NCI-H1105 treated with DMSO at 0.1 percent for 48 hours (cell line): Measurements from ENCODE around the gene CSRNP3.
"Not testable (repeated sequence)": the region's sequence is repeated elsewhere in the genome, so short reads cannot be mapped to it uniquely, and the experiment has no call there.

Source experiments
- DNase-seq: peaks from one replicate; lab custom pipeline; 2025; lab: John Stamatoyannopoulos, UW

CSRNP3 gene

DNA sequence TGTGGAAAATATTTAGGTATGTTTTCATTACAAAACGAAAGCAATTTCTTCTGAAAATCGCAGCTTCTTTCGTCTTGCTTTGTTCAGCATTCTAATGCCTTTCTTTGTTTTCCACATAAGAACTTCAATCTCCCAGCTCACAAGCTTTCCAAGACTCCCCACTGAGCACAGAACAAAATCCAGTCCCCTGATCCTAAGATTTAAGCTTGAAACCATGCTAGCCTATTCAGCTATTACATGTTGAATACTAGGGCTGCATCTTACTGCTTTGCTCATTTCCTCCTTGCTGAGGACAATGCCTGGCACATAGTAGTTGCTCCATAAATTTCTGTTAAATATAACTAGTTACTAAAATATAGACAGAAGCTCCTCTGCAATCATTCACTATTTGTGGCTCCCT lies 163.9 kb downstream of the CSRNP3 start:
- DNase-seq = no peak

DNA sequence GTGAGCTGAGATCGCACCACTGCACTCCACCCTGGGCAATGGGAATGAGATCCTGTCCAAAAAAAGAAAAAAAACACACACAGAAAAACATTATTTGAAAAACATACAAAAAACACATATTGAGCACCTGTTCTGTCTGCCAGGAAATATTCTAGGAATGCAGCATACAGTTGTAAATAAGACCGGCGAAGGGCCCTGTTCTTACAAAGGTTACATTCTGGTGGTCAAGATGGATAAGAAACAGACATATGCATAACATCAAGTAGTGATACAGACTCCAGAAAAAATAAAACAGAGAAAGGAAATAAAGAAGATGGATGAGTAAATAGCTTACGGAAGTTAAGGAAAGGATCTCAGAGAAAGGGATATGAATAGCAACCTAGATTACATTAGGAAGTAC lies 164.8 kb downstream of the CSRNP3 start:
- DNase-seq = no peak

DNA sequence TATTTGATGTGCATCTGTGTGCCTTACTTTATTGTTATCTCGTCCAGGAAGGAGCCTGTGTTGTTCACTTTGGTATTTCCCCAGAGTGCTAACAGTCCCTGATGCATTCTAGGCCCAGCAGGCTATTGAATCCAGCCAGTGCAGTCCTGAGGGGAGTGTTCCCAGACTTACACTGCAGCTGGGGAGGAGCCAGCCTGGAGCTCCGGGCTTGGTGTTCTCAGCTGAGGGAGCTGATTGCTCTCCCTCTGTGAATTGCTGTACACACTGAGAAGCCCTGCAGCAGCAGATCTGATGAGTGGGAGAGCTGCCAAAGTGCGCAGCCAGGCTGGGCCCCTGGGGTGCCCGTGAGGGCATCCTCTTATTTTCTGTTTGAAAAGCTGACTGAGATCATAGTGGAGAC lies 165.4 kb downstream of the CSRNP3 start:
- peak; percentile 81 for DNase-seq

DNA sequence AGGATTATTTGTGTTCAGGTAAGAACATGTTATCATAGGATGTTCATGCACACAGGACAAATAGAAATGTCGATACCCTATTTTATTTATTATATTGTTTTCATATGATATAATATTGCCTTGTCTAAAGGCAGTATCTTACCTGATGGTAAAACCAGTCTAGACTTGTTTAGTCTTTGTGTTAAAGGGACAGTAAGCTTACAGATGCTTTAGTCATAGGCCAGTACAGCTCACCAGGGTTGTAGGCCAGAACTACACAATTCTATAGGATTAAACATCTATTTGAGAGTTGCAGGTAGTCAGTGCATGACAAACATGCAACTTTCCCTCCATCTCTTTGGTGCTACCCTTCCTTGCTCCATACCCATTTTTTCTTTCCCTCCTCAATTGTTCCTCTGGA lies 166.0 kb downstream of the CSRNP3 start:
- DNase-seq = no peak

DNA sequence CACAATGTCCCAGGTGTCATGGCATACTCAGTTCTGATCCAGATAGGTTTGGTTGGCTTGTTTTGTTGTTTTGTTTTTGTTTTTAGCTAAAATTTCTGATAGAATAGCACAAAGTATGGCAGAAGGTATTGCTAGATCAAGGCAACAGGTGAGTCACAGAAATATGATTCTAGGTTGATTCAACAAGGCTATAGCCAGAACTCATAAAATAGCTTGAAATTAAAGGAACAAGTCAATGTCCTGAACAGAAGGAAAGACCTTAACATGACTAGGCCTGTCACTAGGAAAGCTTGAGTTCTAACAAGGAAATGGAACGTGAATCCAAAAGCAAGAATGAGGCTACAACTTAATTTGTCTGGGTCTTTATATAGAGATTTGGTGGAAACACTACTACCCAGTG lies 167.5 kb downstream of the CSRNP3 start:
- no peak for DNase-seq

DNA sequence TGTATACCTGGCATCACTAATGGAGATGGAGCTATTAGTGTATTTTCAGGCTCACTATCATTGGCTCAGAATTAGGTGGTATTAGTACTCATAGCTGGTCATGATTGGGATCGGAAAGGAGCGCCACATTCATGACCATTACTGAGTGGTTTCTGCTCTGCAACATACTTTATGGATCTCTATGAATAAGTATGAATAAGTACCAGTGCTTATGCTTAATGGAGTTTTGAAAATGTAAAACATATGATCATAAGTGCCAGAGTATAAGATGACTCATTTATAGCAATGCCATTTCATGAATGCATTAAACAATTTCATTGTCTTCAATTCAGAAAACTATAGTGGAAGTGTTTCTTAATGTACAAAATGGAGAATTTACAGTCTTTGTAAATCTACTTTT lies 167.9 kb downstream of the CSRNP3 start:
- no peak for DNase-seq

DNA sequence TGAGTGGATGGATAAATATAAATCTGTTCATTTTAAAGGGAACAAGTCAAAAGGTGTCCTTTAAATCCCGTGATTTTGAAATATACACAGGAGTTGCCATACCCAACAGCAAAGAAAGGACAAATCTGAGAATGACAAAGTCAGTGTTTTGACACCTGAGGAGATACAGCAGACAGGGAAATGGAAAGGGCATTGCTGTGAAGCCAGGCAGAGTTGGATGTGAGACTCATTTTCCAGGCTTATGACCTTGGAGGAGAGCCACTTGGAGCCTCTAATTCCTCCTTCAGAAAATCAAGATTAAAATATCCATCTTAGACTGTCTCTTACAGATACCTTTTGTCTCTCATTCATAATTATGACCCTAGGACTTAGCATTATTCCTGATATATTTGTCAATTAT lies 170.0 kb downstream of the CSRNP3 start:
- no peak for DNase-seq

DNA sequence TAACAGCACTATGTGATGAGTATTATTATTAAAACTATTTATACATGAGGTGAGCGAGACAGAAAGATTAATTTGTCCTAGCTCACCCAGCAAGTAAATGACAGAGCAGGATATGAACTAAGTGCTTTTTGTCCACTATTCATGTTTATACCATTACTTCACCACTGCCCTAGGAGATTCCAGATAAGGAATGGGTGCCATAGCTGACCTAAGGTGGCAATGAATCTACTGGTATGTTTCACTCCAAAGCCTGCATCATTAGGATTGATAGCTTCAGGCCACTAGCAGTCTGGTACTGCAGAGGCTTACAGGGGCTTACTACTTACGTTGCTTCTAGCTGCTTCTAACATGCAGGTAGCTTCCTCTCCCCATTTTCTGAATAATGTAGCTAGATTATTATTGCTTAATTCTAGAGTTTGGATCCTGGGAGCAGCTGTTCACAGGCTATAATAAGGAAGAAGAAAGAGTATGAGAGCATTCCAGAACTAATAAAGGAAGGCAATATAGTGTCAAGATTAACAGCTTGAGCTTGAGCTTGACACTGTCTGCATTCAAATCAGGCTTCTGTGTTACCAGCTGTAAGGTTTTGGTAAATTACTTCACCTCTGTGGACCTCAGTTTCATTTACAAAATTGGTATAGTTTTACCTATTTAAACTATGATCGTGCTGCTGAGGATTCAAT lies 170.9 kb downstream of the CSRNP3 start:
- no peak for DNase-seq

DNA sequence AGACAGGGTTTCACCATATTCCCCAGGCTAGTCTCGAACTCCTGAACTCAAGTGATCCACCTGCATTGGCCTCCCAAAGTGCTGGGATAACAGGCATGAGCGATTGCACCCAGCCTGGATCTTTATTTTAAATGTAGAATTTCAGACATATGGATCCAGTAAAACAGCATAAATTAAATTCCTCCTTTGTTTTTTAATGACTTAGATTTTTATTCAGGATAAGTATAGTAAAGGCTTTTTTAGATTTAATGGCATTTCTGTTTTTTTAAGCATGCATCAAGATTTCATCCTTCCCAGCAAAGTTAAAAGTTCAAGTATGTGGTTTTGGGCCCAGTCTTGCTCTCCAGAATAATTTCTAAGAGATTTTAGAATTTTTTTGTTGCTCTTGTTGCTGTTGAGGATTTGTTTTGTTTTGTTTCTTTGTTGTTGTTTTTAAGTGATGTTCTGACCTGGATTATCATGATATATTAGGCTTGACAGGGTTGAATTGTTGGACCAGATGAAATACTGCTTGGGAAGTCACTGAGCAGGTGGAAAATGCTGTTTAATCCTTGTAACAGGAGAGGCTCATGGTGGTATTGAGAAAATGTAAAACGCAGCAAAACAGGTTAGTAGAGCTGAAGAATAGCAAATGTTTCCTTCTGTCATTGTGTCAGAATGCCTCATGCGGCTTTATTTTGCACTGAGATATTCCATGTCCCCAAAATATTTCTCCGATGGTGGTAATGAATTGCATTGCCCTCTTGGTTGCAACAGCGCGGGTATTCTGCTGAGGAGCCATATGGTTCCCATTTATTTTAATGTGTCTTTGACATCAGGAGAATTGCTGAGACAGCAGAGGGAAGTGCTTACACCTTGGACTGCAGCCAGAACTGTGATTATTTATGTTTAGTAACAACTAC lies 176.7 kb downstream of the CSRNP3 start:
- peak; percentile 89 for DNase-seq

DNA sequence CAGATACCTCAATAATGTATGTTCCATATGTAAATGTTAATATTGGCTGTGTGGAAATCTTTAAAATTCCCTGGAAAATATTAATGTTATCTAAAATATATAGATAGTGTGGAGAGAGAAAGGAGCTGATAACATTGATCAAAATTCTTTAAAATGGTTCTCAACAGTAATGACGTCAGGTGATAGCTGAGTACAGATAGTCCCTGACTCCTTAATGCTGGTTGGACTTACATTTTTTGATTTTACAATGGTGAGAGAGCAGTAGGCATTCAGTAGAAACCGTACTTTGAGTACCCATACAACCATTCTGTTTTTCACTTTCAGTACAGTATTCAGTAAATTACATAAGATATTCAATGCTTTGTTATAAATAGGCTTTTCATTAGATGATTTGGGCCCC lies 177.9 kb downstream of the CSRNP3 start:
- DNase-seq = no peak

DNA sequence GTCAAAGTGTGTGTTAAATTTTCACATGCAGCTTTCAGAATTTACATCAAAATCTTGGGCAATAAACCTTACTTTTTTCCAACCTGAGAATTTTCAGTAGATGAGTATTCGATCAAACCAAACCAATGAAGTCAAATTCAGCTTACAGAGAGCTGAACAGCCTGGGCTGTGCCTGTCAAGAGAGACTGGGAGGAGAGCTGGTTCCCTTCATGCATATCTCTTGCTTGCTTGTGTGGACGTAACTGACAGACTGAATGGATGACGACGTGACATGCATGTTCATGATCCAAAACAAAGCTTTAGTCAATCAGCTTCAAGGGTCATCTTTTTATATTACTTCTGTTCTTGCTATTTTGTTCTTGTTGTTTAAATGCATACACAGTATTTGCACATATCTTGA lies 179.3 kb downstream of the CSRNP3 start:
- no peak for DNase-seq

DNA sequence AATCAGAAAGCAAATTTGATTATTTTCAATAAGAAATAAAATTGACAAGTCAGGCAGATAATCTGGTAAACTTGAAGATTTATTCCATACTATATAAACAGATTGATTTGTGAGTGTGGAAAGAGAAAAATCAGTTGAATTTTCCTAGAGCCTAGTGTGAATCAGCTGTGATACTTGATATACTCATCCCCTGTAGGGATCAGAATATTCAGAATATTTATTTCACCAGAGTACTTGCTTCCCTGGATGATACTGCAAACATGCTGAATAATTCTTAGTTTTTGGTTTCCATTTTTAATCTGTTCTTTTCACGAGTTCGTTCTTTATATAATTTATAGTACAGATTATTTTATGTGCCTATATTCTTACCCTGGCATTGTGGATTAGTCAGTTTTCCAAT lies 181.7 kb downstream of the CSRNP3 start:
- no peak for DNase-seq

DNA sequence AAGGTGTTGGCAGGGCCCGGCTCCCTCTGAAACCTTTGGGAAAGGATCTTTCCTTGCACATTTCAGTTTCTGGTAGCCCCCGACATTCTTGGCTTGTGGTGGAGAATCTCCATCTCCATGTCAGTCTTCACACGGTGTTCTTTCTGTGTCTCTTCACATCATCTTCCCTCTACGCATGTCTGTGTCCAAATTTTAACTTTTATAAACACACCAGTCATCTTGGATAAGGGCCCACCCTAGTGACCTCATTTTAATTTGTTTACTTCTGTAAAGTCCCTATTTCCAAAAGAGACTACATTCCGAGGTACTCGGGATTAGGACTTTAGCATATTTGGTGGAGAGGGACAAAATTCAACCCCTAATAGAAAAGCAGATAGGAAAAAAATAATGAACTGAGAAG lies 186.2 kb downstream of the CSRNP3 start:
- no peak for DNase-seq

DNA sequence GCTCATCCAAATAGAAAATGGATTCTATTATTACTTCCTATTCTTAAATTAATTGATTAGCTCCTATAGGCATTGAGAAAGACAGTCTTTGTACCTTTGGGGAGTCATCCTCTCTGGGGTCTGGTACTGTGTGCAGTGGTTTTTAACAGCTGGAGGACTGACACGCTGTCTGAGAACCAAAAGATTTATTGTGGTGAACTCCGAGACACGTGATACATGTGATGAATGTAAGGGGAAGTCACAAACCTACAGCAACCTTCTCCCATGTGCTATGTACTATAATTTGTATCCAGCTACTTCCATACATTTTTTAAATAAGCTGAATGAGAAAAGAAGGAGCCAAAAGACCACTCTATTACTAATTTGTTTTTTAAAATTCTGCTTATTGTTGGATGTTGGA lies 190.9 kb downstream of the CSRNP3 start:
- DNase-seq = no peak

DNA sequence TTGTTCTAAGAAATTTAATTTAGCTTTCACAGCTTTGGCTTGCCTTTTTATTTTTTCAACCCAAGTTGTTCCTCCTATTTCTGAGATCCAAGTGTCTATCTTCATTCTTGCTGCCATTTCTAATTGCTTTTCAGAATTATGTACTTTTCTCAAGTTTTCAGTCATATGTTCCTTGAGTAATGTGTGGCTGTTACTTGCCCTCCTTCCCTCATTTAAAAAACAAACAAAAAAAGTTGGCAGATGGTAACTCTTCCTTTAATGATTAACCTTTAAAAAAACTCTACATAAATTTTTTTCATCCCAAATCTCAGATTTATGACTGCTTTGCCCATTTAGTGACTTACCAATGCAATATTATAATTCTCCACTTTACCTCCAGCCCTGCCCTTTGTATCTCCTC lies 193.2 kb downstream of the CSRNP3 start:
- DNase-seq = no peak

DNA sequence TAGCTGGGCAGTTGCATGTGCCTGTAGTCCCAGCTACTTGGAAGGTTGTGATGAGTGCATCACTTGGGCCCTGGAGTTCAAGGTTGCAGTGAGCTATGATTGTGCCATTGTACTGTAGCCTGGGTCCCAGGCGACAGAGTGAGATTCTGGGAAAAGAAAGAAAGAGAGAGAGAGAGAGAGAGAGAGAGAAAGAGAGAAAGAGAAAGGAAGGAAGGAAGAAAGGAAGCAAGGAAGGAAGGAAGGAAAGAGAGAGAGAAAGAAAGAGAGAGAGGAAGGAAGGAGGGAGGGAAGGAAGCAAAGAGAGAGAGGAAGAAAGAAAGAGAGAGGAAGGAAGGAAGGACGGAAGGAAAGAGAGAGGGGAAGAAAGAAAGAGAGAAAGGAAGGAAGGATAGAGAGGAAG lies 196.1 kb downstream of the CSRNP3 start:
- no peak for DNase-seq

DNA sequence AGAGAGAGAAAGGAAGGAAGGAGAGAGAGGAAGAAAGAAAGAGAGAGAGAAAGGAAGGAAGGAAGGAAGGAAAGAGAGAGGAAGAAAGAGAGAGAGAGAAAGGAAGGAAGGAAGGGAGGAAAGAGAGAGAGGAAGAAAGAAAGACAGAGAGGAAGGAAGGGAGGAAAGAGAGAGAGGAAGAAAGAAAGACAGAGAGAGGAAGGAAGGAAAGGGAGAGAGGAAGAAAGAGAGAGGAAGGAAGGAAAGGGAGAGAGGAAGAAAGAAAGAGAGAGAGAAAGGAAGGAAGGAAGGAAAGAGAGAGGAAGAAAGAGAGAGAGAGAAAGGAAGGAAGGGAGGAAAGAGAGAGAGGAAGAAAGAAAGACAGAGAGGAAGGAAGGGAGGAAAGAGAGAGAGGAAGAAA lies 196.6 kb downstream of the CSRNP3 start:
- not testable (repeated sequence) for DNase-seq

DNA sequence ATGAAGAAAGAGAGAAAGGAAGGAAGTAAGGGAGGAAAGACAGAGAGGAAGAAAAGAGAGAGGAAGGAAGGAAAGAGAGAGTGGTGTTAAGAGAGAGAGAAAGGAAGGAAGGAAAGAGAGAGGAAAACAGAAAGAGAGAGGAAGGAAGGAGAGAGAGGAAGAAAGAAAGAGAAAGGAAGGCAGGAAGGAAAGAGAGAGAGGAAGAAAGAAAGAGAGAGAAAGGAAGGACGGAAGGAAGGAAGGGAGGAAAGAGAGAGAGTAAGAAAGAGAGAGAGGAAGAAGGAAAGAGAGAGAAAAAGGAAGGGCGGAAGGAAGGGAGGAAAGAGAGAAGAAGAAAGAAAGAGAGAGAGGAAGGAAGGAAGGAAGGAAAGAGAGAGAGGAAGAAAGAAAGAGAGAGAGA lies 197.1 kb downstream of the CSRNP3 start:
- no peak for DNase-seq

DNA sequence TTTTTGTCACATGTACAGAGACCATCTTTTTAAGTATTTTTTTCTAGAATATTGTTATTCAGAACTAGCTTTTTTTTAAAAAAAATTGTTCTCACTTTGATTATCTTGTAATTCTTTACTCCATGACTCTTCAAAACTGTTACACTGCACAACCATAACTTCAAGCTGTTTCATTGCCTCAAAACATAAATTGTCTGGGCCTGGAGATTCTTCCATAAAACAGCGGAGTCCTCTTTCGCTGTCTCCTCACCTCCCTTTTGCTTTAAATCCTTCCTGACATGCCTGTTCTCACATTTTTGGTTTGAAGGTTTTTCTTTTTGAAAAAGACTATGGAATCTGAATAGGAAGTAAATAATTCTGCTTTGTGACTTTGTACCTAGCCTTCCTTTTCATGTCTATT lies 197.9 kb downstream of the CSRNP3 start:
- no peak for DNase-seq

DNA sequence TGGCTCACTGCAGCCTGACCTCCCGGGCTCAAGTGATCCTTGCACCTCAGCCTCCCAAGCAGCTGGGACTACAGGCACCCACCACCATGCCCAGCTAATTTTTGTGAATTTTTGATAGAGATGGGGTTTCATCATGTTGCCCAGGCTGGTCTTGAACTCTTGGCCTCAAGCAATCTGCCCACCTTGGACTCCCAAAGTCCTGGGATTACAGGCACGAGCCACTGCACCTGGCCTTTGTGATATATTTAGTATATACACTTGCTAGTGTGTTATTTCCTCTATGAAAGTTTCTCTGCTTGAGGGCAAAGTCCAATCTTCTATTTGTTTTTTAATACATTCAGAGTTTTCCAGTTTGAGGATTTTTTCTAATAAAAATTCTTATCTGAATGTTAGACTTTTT lies 205.3 kb downstream of the CSRNP3 start:
- no peak for DNase-seq

DNA sequence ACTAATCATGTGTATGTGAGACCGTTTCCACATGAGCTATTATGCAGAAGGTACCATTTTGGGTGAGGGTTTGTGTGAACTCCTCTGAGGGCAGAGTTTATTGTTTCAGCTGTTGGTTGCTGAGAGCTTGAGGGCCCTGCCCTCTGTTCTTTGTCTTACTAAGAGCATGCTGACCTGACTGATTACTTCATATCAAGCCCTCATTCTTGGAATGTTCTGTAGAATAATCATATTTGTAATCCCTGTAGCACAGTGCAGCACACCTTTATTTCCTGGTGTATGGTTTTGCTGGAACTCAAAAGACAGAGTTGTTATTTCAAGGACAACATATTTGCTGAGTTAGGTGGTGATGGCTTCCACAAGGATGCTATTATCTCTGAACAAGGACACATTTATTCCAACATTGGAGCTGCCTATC lies 206.1 kb downstream of the CSRNP3 start:
- no peak for DNase-seq

DNA sequence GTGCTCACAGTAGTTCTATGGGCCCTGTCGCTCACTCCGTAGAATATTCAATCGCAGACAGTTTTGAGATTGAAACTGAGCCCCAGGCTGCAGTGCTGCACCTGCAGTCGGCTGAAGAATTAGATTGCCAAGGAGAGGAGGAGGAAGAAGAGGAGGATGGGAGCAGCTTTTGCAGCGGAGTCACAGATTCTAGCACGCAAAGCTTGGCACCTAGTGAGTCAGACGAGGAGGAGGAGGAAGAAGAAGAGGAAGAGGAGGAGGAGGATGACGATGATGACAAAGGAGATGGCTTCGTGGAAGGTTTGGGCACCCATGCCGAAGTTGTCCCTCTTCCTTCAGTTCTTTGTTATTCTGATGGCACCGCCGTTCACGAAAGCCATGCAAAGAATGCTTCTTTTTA lies 209.4 kb downstream of the CSRNP3 start:
- no peak for DNase-seq

DNA sequence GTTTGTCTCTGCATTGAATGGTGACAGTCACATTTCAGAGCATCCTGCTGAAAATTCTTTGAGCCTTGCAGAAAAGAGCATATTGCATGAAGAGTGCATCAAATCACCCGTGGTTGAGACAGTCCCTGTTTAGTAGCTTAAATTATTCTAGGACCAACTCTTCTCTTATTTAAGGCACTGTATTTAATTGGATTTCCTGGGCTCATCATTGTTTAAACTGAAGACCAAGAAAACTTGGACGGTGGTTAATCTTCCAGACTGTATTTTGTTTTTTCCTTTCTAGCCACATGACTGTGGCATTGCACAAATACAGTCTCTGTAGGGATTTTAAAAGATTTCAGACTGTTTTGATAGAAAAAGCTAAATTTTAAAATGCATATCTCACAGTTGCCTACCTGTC lies 210.1 kb downstream of the CSRNP3 start:
- no peak for DNase-seq

DNA sequence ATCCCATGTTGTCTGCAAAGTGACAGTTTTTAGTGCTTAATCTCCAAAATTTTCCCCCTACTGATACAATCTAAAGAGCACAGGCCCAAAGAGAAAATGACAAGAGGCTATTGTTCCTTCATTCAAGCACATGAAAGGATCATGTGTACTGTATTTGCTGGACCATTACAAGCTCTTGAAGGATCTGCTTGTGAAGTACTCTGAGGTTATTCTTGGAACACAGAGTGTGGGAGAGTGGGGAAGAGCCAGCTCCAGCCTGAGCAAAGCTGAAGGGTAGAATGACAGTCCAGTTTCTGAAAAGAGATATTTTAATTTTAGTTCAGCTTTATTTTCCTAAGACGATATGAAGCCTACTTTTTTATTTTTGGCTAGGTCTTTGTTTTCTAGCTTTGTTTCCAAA lies 212.3 kb downstream of the CSRNP3 start:
- DNase-seq = peak; percentile 65
